Stimulated activated CD4-positive, alpha-beta T cell treated with anti-CD3 and anti-CD28 coated beads, Interleukin-4, amount 100 ng/mL, for 48 hours (primary cell): ENCODE results near the gene MLXIP.

Experiments
- DNase-seq, 2 donors: peaks; one replicate each; pipeline ENCODE4 v3.0.0-alpha.2; 2020; ENCODE audit warnings: low read depth in 2 of 2

Gene MLXIP

GRCh38 chr12:122079532-122080081, 1.1 kb downstream of the MLXIP start:
- no peak for DNase-seq

DNA sequence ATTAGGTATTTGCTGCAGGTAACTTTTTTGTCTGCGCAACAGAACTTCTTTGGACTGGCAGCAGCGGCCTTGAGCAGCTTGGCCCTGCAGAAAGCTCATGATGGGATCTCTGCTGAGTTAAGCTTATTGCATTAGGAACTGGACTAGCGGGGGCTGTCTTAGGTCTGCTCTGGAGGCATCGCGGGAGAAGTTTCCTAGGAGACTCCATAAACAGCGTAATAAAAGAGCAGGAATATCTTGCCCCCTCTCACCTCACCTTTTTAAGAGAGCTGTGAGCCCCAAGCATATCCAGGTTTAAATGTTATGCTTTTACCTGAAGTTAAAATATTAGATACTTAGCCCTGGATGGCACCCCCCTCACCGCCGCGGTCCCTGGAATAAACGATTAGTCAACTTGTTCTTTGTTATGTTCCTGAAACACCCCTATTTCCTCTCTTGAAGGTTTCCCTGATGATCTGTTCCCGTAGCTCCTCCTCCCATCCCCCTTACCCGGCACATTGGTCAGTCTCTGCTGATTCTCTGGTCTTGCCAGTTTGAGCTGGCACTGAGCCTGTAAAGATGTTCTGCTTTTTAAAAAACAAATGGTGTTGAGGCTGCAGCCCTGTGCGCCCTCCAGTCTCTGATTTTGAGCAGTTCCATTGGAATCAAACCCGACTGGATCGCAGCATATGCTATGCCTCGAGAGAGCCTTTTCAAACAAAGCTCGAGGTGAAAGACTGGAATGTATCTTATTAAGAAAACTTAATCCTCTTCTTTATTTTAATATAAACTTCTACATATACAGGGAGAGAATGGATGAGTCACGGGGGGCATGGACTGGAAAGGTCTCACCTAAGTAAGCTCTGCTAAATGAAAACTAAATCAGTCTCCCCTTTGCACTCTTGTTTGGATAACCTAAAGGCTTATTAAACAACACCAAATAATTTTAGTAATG, 1.9 kb downstream of the MLXIP start:
- no peak for DNase-seq

GRCh38 chr12:122081083-122081696, 2.6 kb downstream of the MLXIP start:
- DNase-seq: peak in 1 of 2 donors; percentile 34

- no peak for DNase-seq
Measured at GRCh38 chr12:122081697-122082221, 3.2 kb downstream of the MLXIP start.

- peak in 1 of 2 donors; percentile 37 for DNase-seq
Measured at GRCh38 chr12:122082621-122083356, 4.2 kb downstream of the MLXIP start.

GRCh38 chr12:122084857-122085405, 6.4 kb downstream of the MLXIP start:
- no peak for DNase-seq

GRCh38 chr12:122085591-122085990, 7.0 kb downstream of the MLXIP start:
- DNase-seq: no peak

DNA sequence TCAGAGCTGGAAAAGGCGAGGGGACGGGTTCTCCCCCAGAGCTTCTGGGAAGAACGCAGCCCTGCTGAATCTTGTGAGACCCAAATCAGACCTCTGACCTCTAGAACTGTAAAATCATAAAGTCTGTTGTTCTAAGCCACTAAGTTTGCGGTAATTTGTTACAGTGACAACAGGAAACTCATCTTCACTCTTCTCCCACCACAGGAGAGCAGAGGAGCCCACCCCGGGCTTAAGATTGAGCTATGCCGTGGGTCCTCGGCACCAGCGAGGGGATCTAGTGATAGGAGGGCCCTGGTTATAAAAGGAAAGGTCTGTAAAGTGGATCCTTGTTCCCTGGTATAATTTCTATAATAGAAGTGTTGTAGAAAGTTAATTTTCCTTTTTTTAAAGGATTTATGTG, 7.6 kb downstream of the MLXIP start:
- no peak for DNase-seq

- no peak for DNase-seq
Measured at GRCh38 chr12:122086641-122087285, 8.2 kb downstream of the MLXIP start.

GRCh38 chr12:122087431-122088178, 9.0 kb downstream of the MLXIP start:
- DNase-seq: no peak

- DNase-seq: no peak
Measured at GRCh38 chr12:122088179-122088810, 9.7 kb downstream of the MLXIP start.

GRCh38 chr12:122089077-122089476, 10.5 kb downstream of the MLXIP start:
- DNase-seq: no peak

- DNase-seq: no peak
Measured at GRCh38 chr12:122090759-122091515, 12.4 kb downstream of the MLXIP start.

GRCh38 chr12:122093098-122093883, 14.7 kb downstream of the MLXIP start:
- no peak for DNase-seq

- no peak for DNase-seq
Measured at GRCh38 chr12:122094137-122094734, 15.7 kb downstream of the MLXIP start.

- DNase-seq: no peak
Measured at GRCh38 chr12:122094735-122095631, 16.4 kb downstream of the MLXIP start.

DNA sequence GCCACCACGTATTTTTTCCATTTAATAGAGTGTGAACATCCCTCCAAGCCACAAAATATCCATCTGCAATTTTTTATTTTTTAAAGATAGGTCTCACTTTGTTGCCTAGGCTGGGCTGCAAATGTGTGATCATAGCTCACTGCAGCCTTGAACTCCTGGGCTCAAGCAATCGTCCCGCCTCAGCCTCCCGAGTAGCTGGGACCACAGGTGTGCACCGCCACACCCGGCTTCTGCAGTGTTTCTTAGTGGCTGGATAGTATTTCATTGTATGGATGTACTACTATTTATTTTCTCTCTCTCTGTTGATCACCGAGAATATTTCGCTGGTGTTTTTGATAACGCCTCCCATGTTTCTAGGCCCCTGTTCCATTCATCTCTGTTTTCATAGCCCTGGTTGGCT, 17.5 kb downstream of the MLXIP start:
- no peak for DNase-seq
